Germinal center (tissue), 1 donor: ENCODE measurements around the gene PPP3R2.
"Not testable (repeated sequence)": the region's sequence is repeated elsewhere in the genome, so short reads cannot be mapped to it uniquely, and the experiment has no call there.

Source experiments
- DNase-seq: peaks from one replicate; pipeline ENCODE4 v3.0.0; 2012; ENCODE audit warnings: mixed read lengths, low spot score

The PPP3R2 gene

GRCh38 chr9:101587332-101588043 is 7.3 kb downstream of the PPP3R2 start:
- DNase-seq, result no peak

DNA sequence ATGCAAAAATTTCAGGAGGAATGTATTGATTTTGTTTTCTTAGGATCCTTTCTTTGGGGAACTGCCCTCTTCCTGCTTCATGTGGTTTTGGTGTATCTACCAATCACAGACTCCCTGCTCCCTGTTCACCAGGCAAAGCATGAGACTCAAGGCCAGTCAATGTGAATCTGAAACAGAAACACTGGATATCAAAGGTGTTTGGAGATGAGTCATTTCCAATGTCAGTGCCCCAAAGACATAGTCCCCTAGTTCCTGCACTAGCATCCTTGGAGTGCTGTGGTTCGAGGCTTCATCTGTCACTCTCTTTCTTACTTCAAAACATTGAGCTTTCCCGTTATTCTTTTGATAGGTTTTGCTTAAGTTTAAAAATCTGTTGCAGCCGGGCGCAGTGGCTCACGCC is 8.1 kb downstream of the PPP3R2 start:
- DNase-seq, result no peak

GRCh38 chr9:101585740-101586139 is 9.0 kb downstream of the PPP3R2 start:
- DNase-seq, result no peak

DNA sequence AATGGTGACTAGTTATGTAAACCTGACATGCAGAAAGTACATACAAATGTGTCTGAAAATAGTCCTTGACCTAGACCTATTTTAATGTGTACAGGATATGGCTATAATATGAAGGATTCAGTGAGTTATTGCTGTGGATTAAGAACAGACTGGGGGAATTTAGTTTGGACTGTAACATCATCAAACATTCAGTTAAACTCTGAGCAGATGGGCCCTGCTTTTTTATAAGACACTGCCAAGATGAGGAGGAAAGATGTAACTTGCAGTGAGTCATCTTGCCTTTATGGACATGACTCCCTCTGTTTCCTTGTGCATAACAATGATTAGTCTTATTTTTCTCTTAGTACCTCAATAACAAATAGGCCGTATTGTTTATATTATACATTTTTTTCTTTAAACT is 12.2 kb downstream of the PPP3R2 start:
- no peak for DNase-seq

DNA sequence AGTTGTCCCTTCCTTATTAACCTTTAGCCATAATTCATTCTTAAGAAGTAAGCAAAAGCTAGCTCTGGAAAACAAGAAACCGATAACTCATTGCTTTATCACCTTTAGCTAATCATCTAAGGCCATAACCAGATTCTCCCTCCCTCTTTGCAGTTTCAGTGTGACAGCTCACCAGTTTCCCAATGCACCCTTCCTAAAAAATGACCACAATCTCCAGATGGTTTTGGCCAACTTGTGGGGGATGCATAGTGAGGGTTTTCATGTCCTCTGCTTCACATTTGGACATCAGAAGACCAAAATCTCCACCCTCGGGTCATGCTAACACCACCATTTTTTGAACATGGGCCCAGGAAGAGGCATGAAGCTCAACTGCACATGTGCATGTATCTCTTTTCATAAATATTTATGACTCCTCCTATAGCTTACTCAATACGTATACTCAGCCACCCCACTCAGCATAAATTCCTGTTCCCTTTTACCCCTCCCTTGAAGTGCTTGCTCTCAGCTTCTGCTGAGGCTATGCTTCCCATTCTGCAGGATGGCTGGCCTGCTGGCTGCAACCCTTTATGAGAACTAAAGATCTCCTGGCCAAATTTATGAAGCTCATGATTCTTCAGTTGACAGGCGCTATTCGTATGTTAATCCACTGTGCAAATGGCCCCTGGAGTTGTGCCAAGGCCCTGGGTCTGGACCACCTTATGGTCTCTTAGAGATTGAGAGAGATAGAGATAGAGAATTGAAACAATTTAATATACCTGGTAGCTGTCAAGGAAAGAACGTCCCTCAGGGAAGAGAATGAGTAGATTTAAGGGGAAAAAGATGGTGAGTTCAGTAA is 14.8 kb downstream of the PPP3R2 start:
- DNase-seq, result no peak

DNA sequence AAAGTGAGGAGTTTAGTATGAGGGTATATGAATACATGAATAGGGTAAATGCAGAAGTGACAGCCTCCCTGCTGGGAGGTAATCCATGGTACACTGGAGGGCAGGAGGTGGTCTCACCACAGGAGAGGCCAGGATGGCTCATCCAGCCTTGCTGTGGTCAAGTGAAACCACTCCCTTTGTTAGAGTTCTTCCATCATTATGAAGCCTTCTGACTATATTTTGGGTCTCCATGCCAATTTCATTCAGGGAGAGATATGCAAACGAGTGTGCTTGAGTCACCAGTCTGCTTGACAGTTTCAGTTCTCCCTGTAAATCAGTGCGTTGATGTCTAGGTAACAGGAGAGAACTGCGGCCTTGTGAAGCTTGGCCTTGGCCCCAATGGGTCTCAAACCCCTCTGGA is 16.4 kb downstream of the PPP3R2 start:
- peak; percentile 40 for DNase-seq

DNA sequence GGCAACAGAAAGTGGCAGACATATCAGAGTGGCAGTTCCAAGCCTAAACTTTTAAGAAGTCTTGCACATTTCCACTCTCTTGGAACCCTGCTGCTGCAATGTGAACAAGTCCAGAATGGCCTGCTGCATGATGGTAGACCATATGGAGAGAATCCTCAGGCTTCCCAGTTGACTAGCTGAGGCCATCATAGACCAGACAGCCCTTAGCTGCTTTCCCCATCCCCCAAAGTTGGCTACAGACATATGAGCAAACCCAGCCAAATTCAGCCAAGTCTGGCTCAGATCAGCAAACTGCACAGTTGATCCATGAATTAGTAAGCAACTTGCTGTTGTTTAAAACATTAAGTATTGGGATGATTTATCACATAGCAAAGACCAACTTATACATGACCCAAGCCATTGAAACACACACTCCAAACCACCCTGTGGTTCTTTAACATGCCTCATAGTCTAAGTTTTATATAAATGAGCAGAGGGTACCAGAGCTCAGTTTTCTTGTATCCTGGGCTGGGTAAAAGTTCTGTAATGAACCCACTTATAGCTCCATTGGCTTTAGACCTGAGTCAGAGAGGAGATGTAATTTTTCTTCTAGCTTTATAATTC is 19.9 kb downstream of the PPP3R2 start:
- DNase-seq, result no peak

- DNase-seq, result no peak
Measured at GRCh38 chr9:101572316-101572715, 22.5 kb downstream of the PPP3R2 start.

DNA sequence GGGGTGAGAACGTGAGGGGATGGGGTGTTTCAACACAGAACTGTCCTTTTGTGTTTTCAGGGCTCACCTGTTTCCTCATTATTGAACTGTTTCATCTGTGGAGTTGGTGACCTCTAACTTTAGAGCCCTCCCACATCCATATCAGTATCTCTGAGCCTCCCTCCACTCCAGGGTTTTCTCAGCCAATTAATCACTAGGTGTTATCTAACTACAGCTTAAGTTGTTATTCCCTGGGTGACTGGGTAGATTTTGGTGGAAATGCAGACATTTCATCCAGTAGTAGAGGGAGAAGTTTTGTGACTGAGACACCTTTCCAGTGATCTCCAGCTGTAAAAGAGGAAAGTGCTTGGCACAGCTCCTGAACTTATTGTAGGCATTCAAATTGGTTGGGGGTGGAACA is 23.7 kb downstream of the PPP3R2 start:
- no peak for DNase-seq

- no peak for DNase-seq
Measured at GRCh38 chr9:101569741-101570501, 24.8 kb downstream of the PPP3R2 start.

DNA sequence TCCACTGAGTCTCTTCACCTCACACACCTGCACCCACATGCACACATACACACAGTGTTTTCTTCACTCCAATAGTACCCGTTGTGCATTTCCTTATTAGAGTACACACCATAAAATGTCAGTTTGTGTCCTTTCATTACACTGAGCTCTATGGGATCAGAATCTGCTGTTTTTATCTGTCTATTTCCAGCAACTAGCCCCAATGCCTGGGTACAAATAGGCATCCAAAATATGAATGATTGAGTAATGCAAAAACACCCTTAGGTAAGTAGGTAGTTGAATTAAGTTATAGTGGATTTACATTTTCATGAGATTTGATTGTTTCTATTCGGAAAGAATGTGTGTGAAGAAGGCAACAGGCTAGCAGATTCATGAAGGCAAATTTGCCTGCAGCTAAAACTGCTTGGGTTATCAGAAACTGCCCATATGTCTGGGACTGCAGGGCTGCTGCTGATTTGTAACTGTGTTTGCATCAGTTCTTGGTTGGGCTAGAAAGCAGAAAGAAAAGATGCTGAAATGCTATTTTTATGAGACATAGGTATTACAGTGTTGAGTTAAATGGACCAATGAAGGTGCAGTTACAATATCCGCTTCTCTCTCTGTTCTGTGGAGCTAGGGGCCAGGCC is 26.9 kb downstream of the PPP3R2 start:
- no peak for DNase-seq

DNA sequence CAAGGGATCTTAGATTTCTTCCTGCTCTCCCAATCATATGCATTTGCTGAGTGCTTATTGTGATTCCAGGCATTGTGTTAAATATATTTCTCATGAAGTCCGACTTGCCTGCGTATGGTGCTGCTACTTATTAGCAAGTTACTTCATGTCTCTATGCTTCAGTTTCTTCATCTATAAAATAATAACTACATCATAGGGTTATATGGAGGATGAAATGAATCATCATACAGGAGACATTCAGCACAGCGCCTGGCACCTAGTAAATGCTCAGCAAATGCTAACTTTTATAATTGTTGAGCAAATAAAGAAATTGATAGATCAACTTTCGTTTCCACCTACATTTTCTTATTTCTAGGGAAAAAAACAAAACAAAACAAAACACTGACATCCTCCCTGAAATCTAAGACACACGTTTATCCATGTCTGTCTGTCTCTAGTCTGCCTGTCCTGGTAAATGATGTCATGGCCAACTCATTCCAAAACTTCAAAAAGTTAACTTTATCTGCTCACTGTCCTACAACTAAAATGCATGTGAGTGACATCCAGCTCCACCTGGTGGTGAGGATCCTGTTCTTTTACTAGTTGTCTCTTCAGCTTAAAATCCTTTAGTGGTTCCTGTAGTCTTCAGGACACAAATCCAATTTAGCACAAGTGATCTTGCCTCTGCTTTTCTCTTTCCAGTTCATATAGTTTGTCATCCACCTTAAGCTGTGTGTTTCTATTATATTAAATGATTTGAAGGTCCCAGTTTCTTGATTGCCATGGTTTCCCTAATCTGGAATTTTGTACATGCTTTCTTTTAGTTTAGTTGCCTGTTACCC is 27.7 kb downstream of the PPP3R2 start:
- peak; percentile 8 for DNase-seq

- no peak for DNase-seq
Measured at GRCh38 chr9:101564252-101564651, 30.5 kb downstream of the PPP3R2 start.

- no peak for DNase-seq
Measured at GRCh38 chr9:101562966-101563365, 31.8 kb downstream of the PPP3R2 start.

DNA sequence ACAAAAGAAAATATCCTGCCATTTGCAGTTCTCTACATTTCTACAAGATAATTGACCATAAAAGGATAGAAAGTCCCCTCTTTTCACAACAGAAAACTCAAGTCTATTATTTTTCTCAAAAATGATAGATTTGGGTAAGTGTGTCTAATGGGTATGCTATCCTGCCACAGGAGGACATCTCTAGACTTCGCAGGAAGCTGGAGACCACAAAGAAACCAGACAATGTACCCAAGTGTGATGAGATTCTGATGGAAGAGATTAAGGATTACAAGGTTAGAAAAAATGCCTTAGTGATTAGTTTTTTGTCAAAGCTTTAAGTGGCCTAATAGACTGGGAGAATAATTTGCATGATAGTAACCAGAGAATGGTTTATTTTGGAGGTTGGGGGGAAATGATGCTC is 33.0 kb downstream of the PPP3R2 start:
- DNase-seq, result no peak

- DNase-seq, result not testable (repeated sequence)
Measured at GRCh38 chr9:101549472-101550098, 45.2 kb downstream of the PPP3R2 start.

DNA sequence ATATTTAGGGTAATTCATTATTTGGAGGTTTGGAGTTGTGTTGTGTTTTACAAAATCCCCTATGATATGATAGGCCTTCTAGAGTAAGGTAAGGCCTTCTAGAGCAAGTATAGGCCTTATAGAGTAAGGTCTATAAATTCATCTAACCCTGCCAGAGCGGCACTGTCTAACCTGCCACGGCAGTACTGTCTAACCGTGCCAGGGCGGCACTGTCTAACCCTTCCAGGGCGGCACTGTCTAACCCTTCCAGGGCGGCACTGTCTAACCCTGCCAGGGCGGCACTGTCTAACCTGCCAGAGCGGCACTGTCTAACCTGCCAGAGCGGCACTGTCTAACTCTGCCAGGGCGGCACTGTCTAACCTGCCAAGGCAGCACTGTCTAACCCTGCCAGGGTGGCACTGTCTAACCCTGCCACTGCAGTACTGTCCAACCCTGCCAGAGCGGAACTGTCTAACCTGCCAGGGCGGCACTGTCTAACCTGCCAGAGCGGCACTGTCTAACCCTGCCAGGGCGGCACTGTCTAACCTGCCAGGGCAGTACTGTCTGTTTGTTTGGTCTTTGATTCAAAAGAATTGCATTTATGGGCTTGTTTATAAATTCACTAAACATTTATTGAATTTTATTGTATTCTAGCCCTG is 51.6 kb downstream of the PPP3R2 start:
- no peak for DNase-seq
